Stimulated activated CD8-positive, alpha-beta memory T cell treated with anti-CD3 and anti-CD28 coated beads, Interleukin-4, amount 100 ng/mL, for 1 hour (primary cell): Measurements from ENCODE around the gene CCN5.

Source experiments
- DNase-seq, 2 donors: peaks; one replicate each; pipeline ENCODE4 v3.0.0-alpha.2; 2020; ENCODE audit warnings: low read depth in 2 of 2, low spot score in 1 of 2

Gene CCN5

GRCh38 chr20:44735816-44736169 lies 20.6 kb downstream of the CCN5 start:
- no peak for DNase-seq

GRCh38 chr20:44736170-44737021 lies 21.2 kb downstream of the CCN5 start:
- DNase-seq, result no peak

- no peak for DNase-seq
Measured at GRCh38 chr20:44737116-44737515, 21.9 kb downstream of the CCN5 start.

- no peak for DNase-seq
Measured at GRCh38 chr20:44738813-44739477, 23.8 kb downstream of the CCN5 start.

- DNase-seq, result no peak
Measured at GRCh38 chr20:44739942-44740341, 24.8 kb downstream of the CCN5 start.

GRCh38 chr20:44742304-44743079 lies 27.3 kb downstream of the CCN5 start:
- no peak for DNase-seq

GRCh38 chr20:44743080-44743701 lies 28.0 kb downstream of the CCN5 start:
- no peak for DNase-seq

- DNase-seq, result no peak
Measured at GRCh38 chr20:44743916-44744655, 28.9 kb downstream of the CCN5 start.

GRCh38 chr20:44745122-44745597 lies 30.0 kb downstream of the CCN5 start:
- no peak for DNase-seq

GRCh38 chr20:44745598-44746366 lies 30.6 kb downstream of the CCN5 start, which contains the start of gene KCNK15:
Gene KCNK15, plus strand, starts transcription at chr20:44745865. Its CDS starts 46 bp downstream, at chr20:44745911.
- no peak for DNase-seq

GRCh38 chr20:44746367-44747165 lies 31.4 kb downstream of the CCN5 start:
- no peak for DNase-seq

- DNase-seq, result peak; percentile 7 to 17
Measured at GRCh38 chr20:44747166-44748004, 32.2 kb downstream of the CCN5 start.

- DNase-seq, result no peak
Measured at GRCh38 chr20:44748005-44748370, 32.8 kb downstream of the CCN5 start.

- DNase-seq, result no peak
Measured at GRCh38 chr20:44750081-44750805, 35.1 kb downstream of the CCN5 start.

GRCh38 chr20:44752099-44752931 lies 37.1 kb downstream of the CCN5 start:
- DNase-seq, result no peak

GRCh38 chr20:44754554-44754953 lies 39.4 kb downstream of the CCN5 start:
- DNase-seq, result no peak
